Measurements from ENCODE around the gene DUSP9. TPM values are rescaled to one million over a fixed set of nuclear protein-coding genes. Genes with fewer than 3 reads are reported as not detected.

DUSP9 gene
- polyA plus RNA-seq, 4 donors, result 2.7 to 52.1 (median 44.9) TPM

DNA sequence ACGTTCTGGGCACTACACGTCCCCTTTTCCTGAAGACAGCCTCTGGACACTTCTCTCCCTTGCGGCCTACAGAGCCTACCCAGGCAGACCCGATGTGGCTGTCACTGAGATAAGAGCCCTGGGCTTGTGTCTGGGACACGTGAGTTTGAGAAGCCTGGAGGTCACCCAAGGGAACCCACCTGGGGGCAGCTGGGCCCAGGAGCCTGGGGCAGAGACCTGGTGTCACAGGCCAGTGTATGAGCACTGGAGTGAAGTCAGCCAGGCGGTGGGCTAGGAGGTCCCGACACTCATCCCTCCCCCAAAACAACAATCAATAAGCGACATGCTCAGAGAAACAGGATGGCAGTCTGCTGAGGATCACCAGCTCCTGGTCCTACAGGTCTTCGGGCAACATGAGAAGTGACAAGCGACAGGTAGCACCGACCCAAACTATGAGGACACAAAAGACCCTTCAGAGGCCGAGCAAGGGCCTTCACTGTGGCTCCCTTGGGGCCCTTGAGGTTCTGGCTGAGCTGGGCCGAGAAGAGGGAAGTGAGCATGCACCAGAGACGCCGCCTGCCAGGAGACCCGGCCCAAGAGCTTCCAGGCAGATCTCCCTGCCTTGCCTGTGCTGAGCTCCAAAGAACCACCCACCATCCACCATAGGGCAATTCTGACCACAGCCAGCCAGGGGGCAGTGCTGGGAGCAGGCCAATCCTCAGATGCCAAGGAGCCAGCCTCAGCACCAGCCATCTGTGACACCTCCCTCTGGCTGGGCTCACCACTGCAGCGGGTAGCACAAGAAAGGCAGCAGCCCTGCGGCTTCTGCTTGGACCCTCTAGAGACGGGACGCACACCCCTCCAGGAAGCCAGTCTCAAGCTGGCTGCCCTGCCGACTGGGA lies 11.0 kb upstream of the DUSP9 start:
- DNase-seq (ENCODE audit: low read depth in 4 of 4, low spot score in 3 of 4), result no peak

DNA sequence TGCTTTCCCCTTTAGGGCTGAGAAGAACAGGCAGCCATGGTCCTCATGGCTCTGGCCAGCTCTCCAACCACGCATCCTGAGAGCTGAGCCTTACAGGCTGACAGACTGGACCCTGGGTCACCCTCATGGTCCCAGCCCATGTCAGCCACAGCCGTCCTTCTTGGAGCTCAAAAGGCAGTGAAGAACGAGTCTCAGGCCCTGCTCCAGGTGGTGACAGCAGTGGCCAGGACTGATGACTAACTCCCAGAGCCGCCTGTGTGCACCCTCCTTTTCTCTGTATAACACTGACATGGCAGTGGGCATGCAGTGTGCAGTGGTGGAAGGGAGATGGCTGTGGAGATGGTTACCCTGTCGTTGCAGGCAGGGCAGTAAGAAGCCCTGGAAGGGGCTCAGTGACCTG lies 10.3 kb upstream of the DUSP9 start:
- DNase-seq (ENCODE audit: low read depth in 4 of 4, low spot score in 3 of 4), result no peak

DNA sequence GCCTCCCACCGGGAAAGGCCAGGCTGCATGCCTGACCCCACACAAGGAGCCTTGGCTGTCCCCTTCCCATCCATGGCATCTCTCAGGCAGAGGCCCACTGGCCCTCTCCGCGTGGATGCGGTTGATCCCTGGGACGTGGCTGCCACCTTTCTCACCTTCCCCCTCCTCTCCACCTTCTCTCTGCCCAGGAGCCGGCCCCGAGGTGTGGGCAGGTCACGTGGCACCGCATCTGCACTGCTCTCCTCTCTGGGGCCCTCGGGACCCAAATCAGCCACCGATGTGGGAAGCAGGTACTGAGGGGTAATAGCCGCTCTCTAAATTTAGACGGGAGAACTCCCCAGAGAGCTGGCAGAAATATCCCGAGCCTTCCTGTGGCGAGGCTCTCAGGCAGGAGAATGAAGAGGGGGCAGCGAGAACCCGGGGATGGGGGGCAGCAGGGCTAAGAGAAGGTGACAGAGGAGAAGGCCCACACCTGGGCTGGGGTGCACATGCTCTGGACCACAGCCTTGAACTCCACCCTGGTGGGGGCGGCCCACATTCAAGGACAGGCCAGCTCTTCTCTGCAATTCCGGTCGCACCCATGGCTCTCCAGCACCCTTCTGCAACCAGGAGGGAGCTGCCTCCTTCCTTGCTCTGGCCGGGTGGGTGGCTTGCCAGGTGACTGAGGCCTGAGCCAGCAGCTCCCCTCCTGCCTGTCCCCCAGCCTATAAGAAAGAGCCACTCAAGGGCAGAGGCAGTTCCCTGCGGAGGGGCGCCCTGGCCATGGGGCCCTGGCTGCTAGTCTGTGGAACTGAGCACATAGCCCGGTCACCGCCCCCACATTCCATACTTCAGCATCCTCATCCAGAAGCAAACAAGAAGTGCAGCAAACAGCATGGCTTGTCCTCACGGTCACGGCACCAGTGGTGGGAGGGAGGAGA lies 9.6 kb upstream of the DUSP9 start:
- DNase-seq (ENCODE audit: low read depth in 4 of 4, low spot score in 3 of 4), result no peak

- DNase-seq (ENCODE audit: low read depth in 4 of 4, low spot score in 3 of 4), result no peak
Measured at GRCh38 chrX:153638041-153638371, 9.0 kb upstream of the DUSP9 start.

GRCh38 chrX:153638436-153639176 lies 8.4 kb upstream of the DUSP9 start:
- DNase-seq (ENCODE audit: low read depth in 4 of 4, low spot score in 3 of 4), result no peak

DNA sequence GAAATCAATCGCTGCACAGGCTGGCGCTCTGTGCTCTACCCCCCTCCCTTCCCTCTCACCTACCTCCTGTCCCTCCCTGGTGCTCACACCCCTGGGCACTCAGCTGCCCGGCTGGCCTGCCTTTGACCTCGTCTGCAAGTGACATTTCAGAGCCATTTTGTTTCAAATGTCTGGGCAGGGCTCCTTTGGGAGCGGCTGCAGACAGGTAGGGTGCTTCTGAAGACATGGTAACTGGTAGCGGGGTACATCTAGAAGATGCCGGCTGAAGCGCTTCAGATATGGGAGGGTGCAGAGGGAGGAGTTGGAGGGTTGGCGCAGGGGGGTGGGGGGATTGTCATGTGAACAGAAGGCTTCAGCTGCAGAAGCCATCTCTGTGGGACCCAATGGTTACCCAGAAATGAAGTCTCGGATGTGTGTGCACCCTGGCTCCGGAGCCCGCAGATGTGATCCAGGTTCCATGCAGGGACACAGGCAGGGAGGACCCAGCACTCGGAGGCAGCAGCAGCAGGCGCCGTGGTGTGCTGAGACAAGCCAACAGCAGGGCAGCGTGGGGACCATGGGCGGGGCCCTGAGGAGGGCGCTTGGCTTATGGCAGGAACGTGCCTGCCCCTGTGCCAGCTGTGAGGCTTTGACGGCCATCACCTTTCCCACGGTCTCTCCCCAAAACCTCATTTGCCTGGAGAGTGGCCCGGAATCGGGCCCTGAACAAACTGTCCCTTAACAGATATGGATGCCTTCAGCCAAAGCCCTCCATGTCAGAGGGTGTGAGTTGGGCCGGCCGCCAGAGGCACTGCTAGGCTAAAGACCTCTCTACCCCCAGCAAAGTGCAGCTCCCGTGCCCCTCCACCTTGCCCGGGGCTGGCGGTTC lies 7.6 kb upstream of the DUSP9 start:
- no peak for DNase-seq (ENCODE audit: low read depth in 4 of 4, low spot score in 3 of 4)

- DNase-seq (ENCODE audit: low read depth in 4 of 4, low spot score in 3 of 4), result no peak
Measured at GRCh38 chrX:153640045-153640686, 6.8 kb upstream of the DUSP9 start.

GRCh38 chrX:153640736-153641575 lies 6.0 kb upstream of the DUSP9 start:
- no peak for DNase-seq (ENCODE audit: low read depth in 4 of 4, low spot score in 3 of 4)

DNA sequence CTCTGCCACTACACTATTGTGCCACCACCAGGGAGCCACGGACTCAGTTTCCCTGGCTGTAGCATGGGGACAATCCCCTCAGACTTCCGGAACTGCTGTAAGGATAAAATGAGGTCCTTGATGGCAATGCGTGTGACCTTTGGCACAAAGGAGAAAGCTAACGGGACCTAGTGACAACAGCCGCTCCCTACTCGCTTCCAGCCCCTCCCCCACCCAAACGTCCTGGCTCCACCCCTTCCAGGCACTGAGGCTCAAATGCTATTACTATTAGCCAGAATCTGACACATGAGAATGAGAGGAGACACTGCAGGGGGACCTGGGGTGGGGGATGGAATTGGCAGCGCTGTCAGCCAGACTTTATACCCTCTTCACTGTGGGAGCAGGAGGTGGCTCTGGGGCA lies 5.4 kb upstream of the DUSP9 start:
- no peak for DNase-seq (ENCODE audit: low read depth in 4 of 4, low spot score in 3 of 4)

- DNase-seq (ENCODE audit: low read depth in 4 of 4, low spot score in 3 of 4), result no peak
Measured at GRCh38 chrX:153642051-153642654, 4.8 kb upstream of the DUSP9 start.

- no peak for DNase-seq (ENCODE audit: low read depth in 4 of 4, low spot score in 3 of 4)
Measured at GRCh38 chrX:153642655-153643430, 4.2 kb upstream of the DUSP9 start.

DNA sequence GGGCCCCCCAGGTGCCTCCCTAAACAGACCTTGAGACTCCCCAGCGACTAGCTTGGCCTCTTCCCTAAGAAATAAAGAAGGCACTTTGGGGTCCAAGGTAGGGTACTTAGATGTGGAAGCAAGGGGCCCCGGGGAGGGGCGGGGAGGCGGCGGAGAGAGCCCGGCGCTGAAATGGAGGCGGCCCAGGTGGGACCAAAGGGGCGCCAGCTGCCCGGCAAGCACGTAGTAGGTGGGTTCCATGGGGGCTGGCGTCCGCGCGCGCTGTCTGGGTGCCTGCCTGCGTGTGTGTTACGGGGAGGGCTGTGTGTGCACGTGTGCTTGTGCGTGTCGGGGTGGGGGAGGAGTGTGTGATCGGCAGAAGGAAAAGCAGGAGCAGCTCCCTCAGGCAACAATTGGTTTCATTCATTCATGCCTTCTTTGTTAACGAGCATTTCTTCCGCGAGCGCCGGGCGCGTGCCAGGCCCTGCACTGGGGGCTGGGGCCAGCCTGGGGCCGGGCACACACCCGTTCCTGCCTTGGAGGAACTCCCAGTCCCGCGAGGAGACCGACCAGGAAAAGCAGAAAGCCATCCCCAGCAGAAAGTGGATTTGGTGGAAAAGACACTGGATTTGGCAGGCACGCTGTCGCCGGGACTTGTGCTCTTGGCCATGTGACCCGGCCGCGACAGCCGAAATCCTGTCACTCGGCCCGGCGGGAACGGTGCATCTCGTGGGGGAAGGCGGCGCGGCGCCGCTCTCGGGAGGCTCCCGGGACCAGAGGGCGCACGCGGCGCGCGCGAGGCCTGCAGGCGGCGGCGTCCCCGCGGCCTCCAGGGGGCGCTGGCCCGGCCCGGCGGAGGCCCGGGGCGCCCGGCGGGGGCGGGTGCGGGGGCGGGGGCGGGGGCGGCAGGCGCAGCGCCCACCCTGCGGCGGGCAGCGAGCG lies 3.3 kb upstream of the DUSP9 start:
- no peak for DNase-seq (ENCODE audit: low read depth in 4 of 4, low spot score in 3 of 4)

GRCh38 chrX:153644356-153645125 lies 2.5 kb upstream of the DUSP9 start:
- DNase-seq (ENCODE audit: low read depth in 4 of 4, low spot score in 3 of 4), result no peak

DNA sequence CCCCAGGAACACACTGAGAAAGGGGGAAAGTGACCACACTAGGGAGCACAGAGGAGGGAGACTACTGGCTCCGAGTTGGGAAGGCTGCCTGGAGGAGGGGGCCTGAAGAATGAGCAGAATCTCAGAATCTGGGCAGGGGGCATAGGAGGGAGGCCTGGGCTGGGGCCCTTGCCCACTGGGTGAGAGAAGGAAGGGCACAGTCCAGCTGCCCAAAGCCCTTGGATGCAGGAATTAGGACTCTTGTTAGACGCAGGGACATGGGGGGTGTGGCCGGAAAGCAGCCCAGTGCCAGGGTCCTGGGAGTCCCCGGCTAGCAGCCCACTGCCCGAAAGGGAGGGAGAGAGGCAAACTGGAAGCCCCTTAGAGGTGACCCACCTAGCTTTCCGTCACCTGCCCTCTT lies 1.9 kb upstream of the DUSP9 start:
- no peak for DNase-seq (ENCODE audit: low read depth in 4 of 4, low spot score in 3 of 4)

DNA sequence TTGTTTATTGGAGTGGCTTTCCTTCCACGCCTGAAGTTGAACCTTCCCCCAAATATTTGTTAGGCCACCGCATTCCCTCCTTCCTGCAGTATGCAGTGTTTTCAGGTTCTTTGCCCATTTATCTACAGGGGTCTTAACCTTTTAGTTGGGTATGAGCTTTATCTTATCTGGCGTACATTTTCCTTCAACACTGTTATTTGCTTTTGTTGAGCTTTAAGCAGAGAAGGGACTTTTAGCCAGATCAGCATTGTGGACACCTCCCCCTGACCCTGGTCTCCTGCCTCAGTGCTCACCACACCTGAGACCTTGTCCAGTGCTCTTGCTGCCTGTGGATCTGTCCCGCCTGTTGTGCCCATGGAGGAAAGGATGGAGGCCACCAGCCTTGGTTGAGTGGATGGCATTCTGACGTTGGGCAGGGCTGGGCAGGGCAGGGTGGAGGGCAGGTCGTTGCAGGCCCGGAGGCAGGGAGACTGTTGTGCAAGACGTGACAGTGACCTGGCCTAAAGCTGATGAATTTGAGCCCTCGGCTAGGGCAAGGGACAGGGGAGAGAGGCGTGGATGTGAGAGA lies 998 bp upstream of the DUSP9 start:
- DNase-seq (ENCODE audit: low read depth in 4 of 4, low spot score in 3 of 4), result no peak
